CD4-positive, alpha-beta T cell treated with Interferon alpha-2 for 1 hour (primary cell): ENCODE data around the gene ANKMY1.

ENCODE experiments used
- DNase-seq, 2 donors: peaks; one replicate each; pipeline ENCODE4 v3.0.0-alpha.2; 2020 to 2022

ANKMY1 gene

DNA sequence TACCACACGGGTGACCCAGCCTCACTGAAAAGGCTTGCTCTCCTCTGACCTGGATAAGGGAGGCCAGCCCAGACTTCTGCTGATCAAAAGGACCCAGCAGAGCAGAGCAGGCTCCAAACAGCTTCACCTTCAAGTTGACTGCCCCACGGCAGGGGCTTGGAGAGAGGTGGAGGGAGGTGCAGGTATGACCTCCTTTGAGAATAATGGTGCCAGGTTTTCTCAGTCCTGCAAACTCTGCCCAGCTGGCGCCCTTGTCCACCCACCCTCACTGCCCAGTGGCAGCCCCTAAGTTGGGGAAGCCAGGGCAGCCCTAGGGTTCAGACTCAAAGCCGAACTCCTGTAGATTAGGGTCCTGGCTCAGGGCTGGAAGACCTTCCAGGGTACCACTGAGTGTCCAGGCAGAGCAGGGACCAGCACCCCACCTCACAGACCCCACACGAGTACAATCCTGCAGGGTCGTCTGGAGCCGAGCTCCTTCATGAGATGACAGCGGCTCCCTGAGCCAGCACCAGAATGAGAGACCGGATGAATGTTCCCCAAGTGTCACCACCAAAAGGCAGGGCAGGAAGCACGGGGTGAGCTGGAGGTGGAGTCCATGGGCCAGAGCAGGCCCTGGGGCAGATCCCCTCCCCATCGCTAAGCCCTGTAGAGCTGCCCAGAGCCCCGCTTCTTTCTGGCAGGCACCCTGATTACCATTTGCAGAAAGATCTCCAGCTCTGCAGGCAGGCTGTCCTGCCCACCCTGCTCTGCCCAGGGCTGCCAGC, 125.9 kb downstream of the ANKMY1 start:
- DNase-seq = no peak

- no peak for DNase-seq
Observed at GRCh38 chr2:240431271-240431660, 126.5 kb downstream of the ANKMY1 start.

GRCh38 chr2:240430595-240430994, 127.2 kb downstream of the ANKMY1 start:
- DNase-seq = no peak

- no peak for DNase-seq
Observed at GRCh38 chr2:240429872-240430491, 127.8 kb downstream of the ANKMY1 start.
